Measurements from ENCODE around the gene ARMC7. TPM values are rescaled to one million over a fixed set of nuclear protein-coding genes. Genes with fewer than 3 reads are reported as not detected.

Gene ARMC7
- total RNA-seq (2016; rRNA removed; fragmentation: Illumina TruSeq; extraction: Trizol) (4.2 and 4.4 TPM in 2 replicates), polyA plus RNA-seq (2011; rRNA removed) (3.9 and 5.1 TPM in 2 replicates), polyA minus RNA-seq (2011; rRNA and poly(A)+ RNA removed; ENCODE audit: low replicate concordance) (9.1 and 17.2 TPM in 2 replicates), Bru-seq, nascent RNA (percentile 47 among the genes with signal in this experiment), BruChase-seq, experiment 1, labeled RNA remaining after a 6-hour chase (percentile 53 among the genes with signal in this experiment), BruChase-seq, experiment 2, labeled RNA remaining after a 2-hour chase (percentile 54 among the genes with signal in this experiment)
- 1.8 TPM in 2 replicates for total RNA-seq (2016; cell fraction: cytosol; rRNA removed; fragmentation: Illumina TruSeq; extraction: Trizol; ENCODE audit: low read depth)
- total RNA-seq (2016; cell fraction: insoluble cytoplasmic fraction; rRNA removed; fragmentation: Illumina TruSeq; extraction: Trizol): 4.1 and 4.5 TPM in 2 replicates
- total RNA-seq (2016; cell fraction: membrane; rRNA removed; fragmentation: Illumina TruSeq; extraction: Trizol): 3.8 and 4.0 TPM in 2 replicates
- 3.8 and 3.9 TPM in 2 replicates for total RNA-seq (2016; cell fraction: nucleus; rRNA removed; fragmentation: Illumina TruSeq; extraction: Trizol)
- 4.8 TPM in 2 replicates for polyA plus RNA-seq (2011; cell fraction: cytosol; rRNA removed)
- polyA plus RNA-seq (2011; cell fraction: nucleus; rRNA removed): 6.2 and 6.9 TPM in 2 replicates
- 6.6 and 10.2 TPM in 2 replicates for polyA plus RNA-seq (2012)
- 2.1 and 2.2 TPM in 2 replicates for polyA plus RNA-seq (2016; cell fraction: cytosol; fragmentation: Illumina TruSeq; extraction: Trizol; ENCODE audit: low read depth)
- polyA plus RNA-seq (2016; cell fraction: insoluble cytoplasmic fraction; fragmentation: Illumina TruSeq; extraction: Trizol; ENCODE audit: low read depth): 8.6 and 11.0 TPM in 2 replicates
- polyA plus RNA-seq (2016; cell fraction: membrane; fragmentation: Illumina TruSeq; extraction: Trizol; ENCODE audit: low read depth): 4.0 and 4.8 TPM in 2 replicates
- 7.7 and 8.7 TPM in 2 replicates for polyA plus RNA-seq (2016; cell fraction: nucleus; fragmentation: Illumina TruSeq; extraction: Trizol; ENCODE audit: insufficient read depth, low read depth)
- polyA minus RNA-seq (2011; cell fraction: cytosol; rRNA and poly(A)+ RNA removed): 4.5 and 4.6 TPM in 2 replicates
- polyA minus RNA-seq (2011; cell fraction: nucleus; rRNA and poly(A)+ RNA removed): 7.9 and 8.1 TPM in 2 replicates
- long read RNA-seq, experiment 1, transcript ARMC7-201 (3 exons, 2,126 nt): major isoform, 9 of 14 reads
- long read RNA-seq, experiment 1, partial matches to known transcripts: 1 of 14 reads
- long read RNA-seq, experiment 1, other reads (novel, unspliced or antisense): 2 of 14 reads
- long read RNA-seq, experiment 2, transcript ARMC7-204 (3 exons, 1,204 nt): minor isoform, 11 of 37 reads
- long read RNA-seq, experiment 2, transcript ARMC7-201 (3 exons, 2,126 nt): major isoform, 16 of 37 reads
- long read RNA-seq, experiment 2, partial matches to known transcripts: 3 of 37 reads
- long read RNA-seq, experiment 2, other reads (novel, unspliced or antisense): 7 of 37 reads

DNA sequence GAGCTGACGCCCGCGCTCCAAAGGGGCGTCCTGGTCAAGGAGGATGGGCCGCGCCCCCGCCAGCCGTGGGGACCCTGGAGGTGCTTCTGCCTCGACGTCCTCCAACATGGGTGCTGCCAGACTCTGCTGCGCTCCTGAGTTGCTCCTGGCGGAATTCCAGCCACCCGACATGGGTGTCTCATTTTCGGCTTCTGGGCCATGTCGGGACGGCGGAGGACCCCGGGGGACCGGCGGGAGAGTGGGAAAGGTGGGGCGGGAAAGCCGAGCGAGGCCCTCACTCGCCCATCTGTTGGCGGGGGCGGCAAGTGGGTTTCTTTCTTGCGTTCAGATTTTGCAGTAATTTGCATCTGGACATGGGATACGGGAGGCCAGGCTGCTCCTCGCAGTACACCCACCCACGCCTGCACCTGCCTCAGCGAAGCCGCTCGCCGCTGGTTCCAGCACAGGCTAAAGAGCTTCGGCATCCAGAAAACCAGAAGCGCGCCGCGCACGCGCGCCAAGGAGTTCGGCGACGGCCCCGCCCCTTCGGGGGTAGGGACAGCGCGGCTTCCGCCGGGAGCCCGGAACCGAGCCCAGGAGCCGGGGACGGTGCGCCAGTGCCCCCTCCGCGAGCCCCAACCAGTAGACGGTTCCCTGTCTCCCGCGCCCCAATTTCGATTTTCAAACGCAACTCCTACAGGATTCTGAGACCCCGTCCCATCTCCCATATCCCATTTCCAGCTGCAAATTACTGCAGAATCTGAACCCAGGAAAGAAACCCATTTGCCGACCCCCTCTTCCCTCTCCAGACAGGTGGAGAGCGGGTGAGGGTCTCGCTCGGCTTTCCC is at the start of gene ARMC7:
ARMC7 (plus strand) TSS at position 563 of the 827 bp plus-strand sequence. CDS start 320 bp downstream, outside the sequence.
- H3K79me2 ChIP-seq (ENCODE audit: insufficient read depth, low read length): peaks cover 8% of the 10 kb centered on the region
- peak within 1 kb of the TSS; percentile 71 for H3K9ac ChIP-seq (ENCODE audit: insufficient read depth, low read depth, low read length)
- peaks cover 51% of the 10 kb centered on the region for H3K4me1 ChIP-seq (ENCODE audit: insufficient read depth, low read length)
- peak within 1 kb of the TSS; percentile 95 for H3K4me2 ChIP-seq (ENCODE audit: low read depth, low read length)
- ChIA-PET POLR2A (interaction anchor here (0.5 to 2.0 kb wide), 28 partner anchors 8 to 152 kb away, joined by 3 to 14 read pairs (median 6); partner anchors contain the start of genes ATP5PD, CDR2L, GGA3 and JPT1), CTCF (ENCODE audit: low intra/inter-chr PET ratio, low total read pairs) (interaction anchor here (1.6 kb wide), 1 partner anchor 40 kb away, joined by 6 read pairs; no protein-coding TSS in a partner anchor)
- TSS peak; percentile 82 for BruUV-seq (replicated peaks)
- H3K27me3 ChIP-seq (ENCODE audit: control insufficient read depth in 1 of 2, insufficient read depth in 2 of 2, low read length in 2 of 2): peaks cover 0 to 3% of the 10 kb centered on the region in 2 experiments; a peak in 1 of 5 replicates
- ATAC-seq (peak; percentile 81), DNase-seq (ENCODE audit: low spot score) (peak; percentile 77), FAIRE-seq (peak; percentile 72)
- no peaks in the 10 kb centered on the region; a peak in 1 of 5 replicates for H3K36me3 ChIP-seq (replicated peaks in 1 of 2; ENCODE audit: control insufficient read depth in 1 of 2, insufficient read depth in 2 of 2, low read length in 2 of 2)
- no peaks in the 10 kb centered on the region for H3K9me3 ChIP-seq (ENCODE audit: low read length)
- H3K4me3 ChIP-seq (replicated peaks in 1 of 3; ENCODE audit: insufficient read depth in 1 of 3, low read depth in 2 of 3, low read length in 3 of 3): peak within 1 kb of the TSS; percentile 69 to 87 (median 79)
- no peaks in the 10 kb centered on the region for H4K20me1 ChIP-seq (ENCODE audit: insufficient read depth, low read length)
- peak within 1 kb of the TSS; percentile 82 for H2AFZ ChIP-seq (ENCODE audit: low read length)
- intact Hi-C loops (cut with micrococcal nuclease; ENCODE audit: unreplicated experiment): loop anchor here (5.0 kb wide), 3 partner anchors 37 to 303 kb away; no protein-coding TSS in a partner anchor
- no peak within 1 kb of the TSS for H3K27ac ChIP-seq (ENCODE audit: extremely low read length, insufficient read depth, low read length)
- 1% methylated on average over 26 of the region's 68 CpGs for WGBS (ENCODE audit: low lambda C conversion rate)
- in situ Hi-C loops (cut with HindIII; ENCODE audit: extremely low pct_ligation_motif_present, low pct_unique_long_range_greater_than_20kb): loop anchor here (5.0 kb wide), 1 partner anchor 303 kb away; no protein-coding TSS in a partner anchor
- TF ChIP-seq ZNF781 (CRISPR knock-in tag; IDR thresholded peaks at IDR 0.05; ENCODE audit: borderline replicate concordance, not compliant biosample characterization) (peak; percentile 61), RXRB (CRISPR knock-in tag; IDR thresholded peaks at IDR 0.05; ENCODE audit: borderline replicate concordance) (peak; percentile 35; the same call in 1 of the 2 replicates), ELF3 (CRISPR knock-in tag; IDR thresholded peaks at IDR 0.05) (peak; percentile 41), POLR2G (IDR thresholded peaks at IDR 0.05; ENCODE audit: low read depth, low read length) (peak; percentile 95), ZNF558 (CRISPR knock-in tag; IDR thresholded peaks at IDR 0.05; ENCODE audit: borderline replicate concordance) (peak; percentile 91), SOX5 (CRISPR knock-in tag; IDR thresholded peaks at IDR 0.05; ENCODE audit: borderline replicate concordance) (0 out of 2 replicates have a peak, but pooled peaks have one; percentile 12), POLR2A (IDR thresholded peaks at IDR 0.05; ENCODE audit: insufficient read depth in 1 of 2, low read depth in 2 of 2, low read length in 2 of 2) (peak; percentile 56 to 93; a peak in 3 of 4 replicates), ZNF552 (CRISPR knock-in tag; IDR thresholded peaks at IDR 0.05; ENCODE audit: borderline replicate concordance) (peak; percentile 84), JARID2 (CRISPR knock-in tag; IDR thresholded peaks at IDR 0.05; ENCODE audit: insufficient replicate concordance) (no peak), ZNF367 (CRISPR knock-in tag; IDR thresholded peaks at IDR 0.05; ENCODE audit: borderline replicate concordance) (0 out of 2 replicates have a peak, but pooled peaks have one; percentile 50), RARA (CRISPR knock-in tag; IDR thresholded peaks at IDR 0.05) (no peak), ETV5 (CRISPR knock-in tag; IDR thresholded peaks at IDR 0.05; ENCODE audit: borderline replicate concordance) (peak; percentile 80; the same call in 1 of the 2 replicates), ZNF432 (CRISPR knock-in tag; IDR thresholded peaks at IDR 0.05; ENCODE audit: borderline replicate concordance) (0 out of 2 replicates have a peak, but pooled peaks have one; percentile 49), PLSCR1 (CRISPR knock-in tag; IDR thresholded peaks at IDR 0.05; ENCODE audit: borderline replicate concordance) (peak; percentile 94), ZNF430 (CRISPR knock-in tag; IDR thresholded peaks at IDR 0.05) (peak; percentile 69; the same call in 1 of the 2 replicates), ZNF180 (CRISPR knock-in tag; IDR thresholded peaks at IDR 0.05; ENCODE audit: borderline replicate concordance, low read depth) (0 out of 2 replicates have a peak, but pooled peaks have one; percentile 64), IRF2 (CRISPR knock-in tag; IDR thresholded peaks at IDR 0.05) (peak; percentile 14; the same call in 1 of the 2 replicates)
